Parathyroid adenoma (tissue), 2 donors: Measurements from ENCODE around the gene CLDN7.
A peak's percentile ranks its signal among the peaks of the same experiment; 100 is the strongest.

Source experiments
- H2AFZ ChIP-seq: fragments of 300-600 bp; sonication (generic); one replicate; pipeline ENCODE4 v1.7.0; 2017; ENCODE audit warnings: antibody characterized with exemption, mild to moderate bottlenecking
- H3K27ac ChIP-seq: fragments of 300-600 bp; sonication (generic); one replicate; pipeline ENCODE4 v1.7.0; 2017
- H3K27me3 ChIP-seq: fragments of 300-600 bp; sonication (generic); one replicate; pipeline ENCODE4 v1.7.0; 2017; ENCODE audit warnings: low read length; ENCODE audit not compliant: control insufficient read depth, insufficient read depth
- H3K36me3 ChIP-seq: fragments of 300-600 bp; sonication (generic); one replicate; pipeline ENCODE4 v1.7.0; 2017; ENCODE audit warnings: low read length; ENCODE audit not compliant: control insufficient read depth, insufficient read depth
- H3K4me1 ChIP-seq: fragments of 300-600 bp; sonication (generic); one replicate; pipeline ENCODE4 v1.7.0; 2017; ENCODE audit warnings: control low read depth
- H3K4me2 ChIP-seq: fragments of 300-600 bp; sonication (generic); one replicate; pipeline ENCODE4 v1.7.0; 2017; ENCODE audit warnings: low read length
- H3K4me3 ChIP-seq: fragments of 300-600 bp; sonication (generic); one replicate; pipeline ENCODE4 v1.7.0; 2017; ENCODE audit warnings: low read depth, low read length
- H3K79me2 ChIP-seq: fragments of 300-600 bp; sonication (generic); one replicate; pipeline ENCODE4 v1.7.0; 2017; ENCODE audit warnings: control low read depth
- H3K9ac ChIP-seq: fragments of 300-600 bp; sonication (generic); one replicate; pipeline ENCODE4 v1.7.0; 2017; ENCODE audit warnings: mild to moderate bottlenecking
- H3K9me3 ChIP-seq: fragments of 300-600 bp; sonication (generic); one replicate; pipeline ENCODE4 v1.7.0; 2017; ENCODE audit warnings: low read length; ENCODE audit not compliant: control insufficient read depth
- TF ChIP-seq, protein P1 (sequence below): fragments of 300-600 bp; sonication (generic); IDR thresholded peaks from one replicate; pipeline ENCODE4 v1.7.0; 2017; ENCODE audit warnings: antibody characterized with exemption, mild to moderate bottlenecking
- donor health status: primary hyperparathyroidism.

CLDN7 gene

DNA sequence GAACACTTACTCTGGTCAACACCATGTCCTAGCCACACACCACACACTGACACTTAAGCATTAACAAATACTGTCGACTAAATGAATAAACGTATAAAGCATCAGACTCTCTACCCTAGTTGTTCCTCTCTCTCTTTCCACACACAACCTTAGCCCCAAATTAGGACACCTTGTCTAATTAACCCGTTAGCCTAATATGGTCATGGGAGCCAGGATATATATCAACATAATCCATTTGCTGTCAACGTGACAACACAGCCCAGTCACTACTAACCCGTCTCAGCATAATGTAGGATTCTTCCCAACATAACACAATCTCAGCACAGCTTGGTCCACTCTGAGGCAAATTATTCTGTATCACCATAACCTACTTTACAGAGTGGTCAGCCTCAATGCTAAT is 30.2 kb downstream of the CLDN7 start:
- Histone ChIP-seq H2AFZ (no peak overlapping the region), H3K9ac (no peak overlapping the region), H3K9me3 (no peaks in the 10 kb centered on the region), H3K27me3 (no peaks in the 10 kb centered on the region), H3K4me1 (peaks cover 14% of the 10 kb centered on the region), H3K27ac (no peak overlapping the region), H3K4me2 (peak overlapping the region; percentile 34), H3K36me3 (no peaks in the 10 kb centered on the region), H3K4me3 (no peak overlapping the region), H3K79me2 (peaks cover 46% of the 10 kb centered on the region)
- TF ChIP-seq, protein P1, sequence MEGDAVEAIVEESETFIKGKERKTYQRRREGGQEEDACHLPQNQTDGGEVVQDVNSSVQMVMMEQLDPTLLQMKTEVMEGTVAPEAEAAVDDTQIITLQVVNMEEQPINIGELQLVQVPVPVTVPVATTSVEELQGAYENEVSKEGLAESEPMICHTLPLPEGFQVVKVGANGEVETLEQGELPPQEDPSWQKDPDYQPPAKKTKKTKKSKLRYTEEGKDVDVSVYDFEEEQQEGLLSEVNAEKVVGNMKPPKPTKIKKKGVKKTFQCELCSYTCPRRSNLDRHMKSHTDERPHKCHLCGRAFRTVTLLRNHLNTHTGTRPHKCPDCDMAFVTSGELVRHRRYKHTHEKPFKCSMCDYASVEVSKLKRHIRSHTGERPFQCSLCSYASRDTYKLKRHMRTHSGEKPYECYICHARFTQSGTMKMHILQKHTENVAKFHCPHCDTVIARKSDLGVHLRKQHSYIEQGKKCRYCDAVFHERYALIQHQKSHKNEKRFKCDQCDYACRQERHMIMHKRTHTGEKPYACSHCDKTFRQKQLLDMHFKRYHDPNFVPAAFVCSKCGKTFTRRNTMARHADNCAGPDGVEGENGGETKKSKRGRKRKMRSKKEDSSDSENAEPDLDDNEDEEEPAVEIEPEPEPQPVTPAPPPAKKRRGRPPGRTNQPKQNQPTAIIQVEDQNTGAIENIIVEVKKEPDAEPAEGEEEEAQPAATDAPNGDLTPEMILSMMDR, result no peak

DNA sequence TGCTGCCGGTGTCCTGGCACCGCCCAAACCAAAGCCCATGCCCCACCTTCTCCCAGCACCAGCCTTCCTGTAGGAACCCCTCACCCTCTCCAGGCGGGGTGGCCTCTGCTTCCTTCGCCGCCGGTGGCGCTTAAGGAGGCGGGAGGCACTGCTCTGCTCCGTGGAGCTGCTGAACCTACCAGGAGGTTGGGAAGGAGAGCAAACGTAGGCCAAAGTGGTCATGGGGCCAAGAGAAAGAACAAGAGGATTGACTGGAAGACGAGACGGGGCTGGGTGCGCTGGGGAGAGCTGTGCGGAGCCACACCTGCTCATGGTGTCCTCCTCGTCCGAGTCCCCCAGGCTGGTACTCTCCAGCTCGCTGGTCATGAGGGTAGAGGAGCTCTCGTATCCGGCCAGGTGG is 32.8 kb downstream of the CLDN7 start:
- H2AFZ ChIP-seq, result no peak overlapping the region

GRCh38 chr17:7228920-7229319 is 33.4 kb downstream of the CLDN7 start:
- no peaks in the 10 kb centered on the region for H3K9me3 ChIP-seq
- no peaks in the 10 kb centered on the region for H3K27me3 ChIP-seq
- H3K4me1 ChIP-seq, result peaks cover 15% of the 10 kb centered on the region
- no peak overlapping the region for H3K4me2 ChIP-seq
- H3K79me2 ChIP-seq, result peaks cover 48% of the 10 kb centered on the region
- TF ChIP-seq, protein P1, result no peak
- H2AFZ ChIP-seq, result no peak overlapping the region
- no peak overlapping the region for H3K27ac ChIP-seq
- H3K9ac ChIP-seq, result no peak overlapping the region
- H3K4me3 ChIP-seq, result no peak overlapping the region
- no peaks in the 10 kb centered on the region for H3K36me3 ChIP-seq

More for the DNA sequence above, 32.8 kb downstream of the CLDN7 start:
- Histone ChIP-seq H3K4me2 (no peak overlapping the region), H3K9ac (no peak overlapping the region), H3K4me1 (peaks cover 14% of the 10 kb centered on the region), H3K36me3 (no peaks in the 10 kb centered on the region), H3K27ac (no peak overlapping the region), H3K4me3 (no peak overlapping the region), H3K9me3 (no peaks in the 10 kb centered on the region), H3K79me2 (peaks cover 49% of the 10 kb centered on the region), H3K27me3 (no peaks in the 10 kb centered on the region)
- TF ChIP-seq, protein P1, result no peak

DNA sequence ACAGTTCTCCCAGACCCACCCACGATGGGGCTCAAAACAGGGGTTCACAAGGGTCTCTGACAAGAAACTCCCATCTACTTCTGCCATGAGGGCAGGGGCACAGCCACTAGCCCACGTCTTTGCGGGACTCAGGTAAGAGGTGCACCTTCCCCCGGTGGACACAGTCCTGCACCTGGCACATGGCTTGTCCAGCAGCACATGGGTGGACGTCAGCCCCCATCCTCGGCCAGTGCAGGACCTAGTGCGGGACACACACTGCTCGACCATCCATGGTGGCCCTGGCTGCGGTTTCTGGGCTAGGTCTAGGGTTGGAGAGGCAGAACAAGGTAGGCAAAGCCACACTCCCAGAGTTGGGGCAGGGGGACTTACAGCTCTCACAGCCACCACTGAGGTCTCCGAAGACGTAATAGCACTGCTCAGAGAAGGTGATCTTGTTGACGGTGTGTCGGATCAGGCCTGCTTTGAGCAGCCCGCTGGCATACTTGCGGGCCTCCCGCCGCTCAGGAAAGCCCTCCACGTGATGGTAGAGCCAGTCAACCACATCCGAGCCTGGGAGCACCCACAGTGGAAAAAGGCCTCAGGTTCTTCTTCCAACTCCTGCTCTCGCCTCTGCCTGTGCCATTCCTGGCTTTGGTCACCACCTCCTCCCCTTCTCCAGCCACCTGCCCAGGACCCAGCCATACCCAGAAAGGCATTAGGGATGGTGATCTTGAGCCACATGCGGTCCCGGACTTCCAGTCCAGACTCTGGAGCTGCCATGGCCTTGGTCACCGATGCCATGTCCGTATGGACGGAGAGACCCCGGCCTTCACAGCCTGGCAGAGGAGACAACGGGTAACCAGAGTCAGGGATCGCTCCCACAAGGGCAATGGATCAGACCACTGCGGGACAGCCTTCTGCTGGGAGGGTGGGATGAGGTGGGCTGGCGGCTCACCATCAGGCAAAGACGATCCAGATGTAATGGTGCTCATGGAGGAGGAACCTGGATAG is 35.3 kb downstream of the CLDN7 start:
- Histone ChIP-seq H3K9ac (no peak overlapping the region), H2AFZ (no peak overlapping the region), H3K4me1 (peaks cover 19% of the 10 kb centered on the region), H3K36me3 (no peaks in the 10 kb centered on the region), H3K4me2 (no peak overlapping the region), H3K79me2 (peaks cover 31% of the 10 kb centered on the region), H3K27me3 (no peaks in the 10 kb centered on the region), H3K27ac (no peak overlapping the region), H3K9me3 (no peaks in the 10 kb centered on the region), H3K4me3 (no peak overlapping the region)
- TF ChIP-seq, protein P1, result no peak
